ENCODE measurements around the gene PCSK1N. TPM values are rescaled to one million over a fixed set of nuclear protein-coding genes. Genes with fewer than 3 reads are reported as not detected.

Gene PCSK1N
- total RNA-seq, 1 experiment from 2014 or later, result 53.3 TPM

GRCh38 chrX:48813644-48814043 lies 21.8 kb downstream of the PCSK1N start:
- DNase-seq, result no peak
- no TSS peak for BruUV-seq (replicated peaks)
- Mint-ChIP-seq H3K36me3 (ENCODE audit: insufficient read depth, unreplicated experiment) (peaks cover 7% of the 10 kb centered on the region), H3K27me3 (ENCODE audit: unreplicated experiment) (no peaks in the 10 kb centered on the region), H3K27ac (ENCODE audit: unreplicated experiment) (no peak overlapping the region), H3K4me1 (ENCODE audit: low read depth, unreplicated experiment) (no peaks in the 10 kb centered on the region), H3K9me3 (ENCODE audit: low read depth, unreplicated experiment) (no peaks in the 10 kb centered on the region), H3K4me3 (ENCODE audit: low read depth, unreplicated experiment) (no peak overlapping the region)
- intact Hi-C loops (cut with micrococcal nuclease; ENCODE audit: unreplicated experiment), result no loop called here
- TF ChIP-seq CTCF (IDR thresholded peaks at IDR 0.05; ENCODE audit: unreplicated experiment), result no peak
- CTCF ChIA-PET, result no interaction called here

- CTCF ChIA-PET, result interaction anchor here (0.6 kb wide), 1 partner anchor 135 kb away, joined by 3 read pairs; no protein-coding TSS in a partner anchor
- Mint-ChIP-seq H3K27ac (ENCODE audit: unreplicated experiment) (no peak overlapping the region), H3K4me3 (ENCODE audit: low read depth, unreplicated experiment) (no peak overlapping the region), H3K9me3 (ENCODE audit: low read depth, unreplicated experiment) (no peaks in the 10 kb centered on the region), H3K36me3 (ENCODE audit: insufficient read depth, unreplicated experiment) (peaks cover 34% of the 10 kb centered on the region), H3K4me1 (ENCODE audit: low read depth, unreplicated experiment) (peaks cover 8% of the 10 kb centered on the region), H3K27me3 (ENCODE audit: unreplicated experiment) (no peaks in the 10 kb centered on the region)
- no peak for DNase-seq
- no TSS peak for BruUV-seq (replicated peaks)
- intact Hi-C loops (cut with micrococcal nuclease; ENCODE audit: unreplicated experiment), result loop anchor here (10.0 kb wide), 2 partner anchors 109 to 239 kb away; partner anchors contain the start of genes PIM2, SLC35A2 and TFE3
- TF ChIP-seq CTCF (IDR thresholded peaks at IDR 0.05; ENCODE audit: unreplicated experiment), result no peak
Measured at GRCh38 chrX:48806081-48806480, 29.3 kb downstream of the PCSK1N start.

- CTCF ChIA-PET, result no interaction called here
- H3K9me3 Mint-ChIP-seq (ENCODE audit: low read depth, unreplicated experiment), result no peaks in the 10 kb centered on the region
Measured at GRCh38 chrX:48802905-48803200, 32.6 kb downstream of the PCSK1N start.

GRCh38 chrX:48802089-48802904 lies 33.1 kb downstream of the PCSK1N start:
- CTCF ChIA-PET, result interaction anchor here (0.6 to 1.4 kb wide), 3 partner anchors 33 to 389 kb away, joined by 3 to 4 read pairs (median 3); partner anchors contain the start of genes PCSK1N and TFE3

More at GRCh38 chrX:48802905-48803200, 32.6 kb downstream of the PCSK1N start:
- no TSS peak for BruUV-seq (replicated peaks)
- H3K36me3 Mint-ChIP-seq (ENCODE audit: insufficient read depth, unreplicated experiment), result peaks cover 45% of the 10 kb centered on the region
- no peak for TF ChIP-seq CTCF (IDR thresholded peaks at IDR 0.05; ENCODE audit: unreplicated experiment)
- H3K4me1 Mint-ChIP-seq (ENCODE audit: low read depth, unreplicated experiment), result peaks cover 18% of the 10 kb centered on the region
- peak overlapping the region; percentile 95 for H3K4me3 Mint-ChIP-seq (ENCODE audit: low read depth, unreplicated experiment)
- H3K27me3 Mint-ChIP-seq (ENCODE audit: unreplicated experiment), result no peaks in the 10 kb centered on the region
- no peak for DNase-seq
- intact Hi-C loops (cut with micrococcal nuclease; ENCODE audit: unreplicated experiment), result loop anchor here (10.0 kb wide), 2 partner anchors 112 to 242 kb away; partner anchors contain the start of genes PIM2, SLC35A2 and TFE3
- peak overlapping the region; percentile 98 for H3K27ac Mint-ChIP-seq (ENCODE audit: unreplicated experiment)

More at GRCh38 chrX:48802089-48802904, 33.1 kb downstream of the PCSK1N start:
- Mint-ChIP-seq H3K9me3 (ENCODE audit: low read depth, unreplicated experiment) (no peaks in the 10 kb centered on the region), H3K27ac (ENCODE audit: unreplicated experiment) (peak overlapping the region; percentile 98), H3K27me3 (ENCODE audit: unreplicated experiment) (no peaks in the 10 kb centered on the region), H3K36me3 (ENCODE audit: insufficient read depth, unreplicated experiment) (peaks cover 45% of the 10 kb centered on the region), H3K4me3 (ENCODE audit: low read depth, unreplicated experiment) (peak overlapping the region; percentile 95), H3K4me1 (ENCODE audit: low read depth, unreplicated experiment) (peaks cover 18% of the 10 kb centered on the region)
- no TSS peak for BruUV-seq (replicated peaks)
- intact Hi-C loops (cut with micrococcal nuclease; ENCODE audit: unreplicated experiment), result loop anchor here (10.0 kb wide), 2 partner anchors 113 to 243 kb away; partner anchors contain the start of genes PIM2, SLC35A2 and TFE3
- peak; percentile 88 for DNase-seq
- no peak for TF ChIP-seq CTCF (IDR thresholded peaks at IDR 0.05; ENCODE audit: unreplicated experiment)
